ENCODE data around the gene MAMDC2. TPM values are rescaled to one million over a fixed set of nuclear protein-coding genes. Genes with fewer than 3 reads are reported as not detected.

MAMDC2 gene
- total RNA-seq, 1 experiment from 2014 or later, result 4.6 TPM

GRCh38 chr9:70055406-70056210 lies 12.0 kb downstream of the MAMDC2 start:
- DNase-seq, result no peak
- H3K79me1 ChIP-seq (ENCODE audit: insufficient read depth, low read depth, low read length, poor library complexity, severe bottlenecking), result no peaks in the 10 kb centered on the region
- H3K4ac ChIP-seq (ENCODE audit: low read depth, low read length), result no peak overlapping the region
- H3K56ac ChIP-seq (ENCODE audit: insufficient read length, low read depth, low read length), result no peak overlapping the region
- no peaks in the 10 kb centered on the region; the same call in 1 of the 2 replicates for H3K27me3 Mint-ChIP-seq (ENCODE audit: low read depth)
- no peak overlapping the region for H3K4me2 ChIP-seq (ENCODE audit: insufficient read depth, insufficient read length, low read length)
- H3K27ac ChIP-seq (ENCODE audit: insufficient read length, low read depth, low read length), result no peak overlapping the region
- no peak overlapping the region for H3K23ac ChIP-seq (ENCODE audit: insufficient read length, low read depth, low read length)
- WGBS (ENCODE audit: extremely low coverage, insufficient read length, low lambda C conversion rate), result no CpG with 5 or more reads among the region's 3 CpGs
- H3K27ac Mint-ChIP-seq, result no peak overlapping the region
- H2BK20ac ChIP-seq (ENCODE audit: low read depth, low read length, poor library complexity, severe bottlenecking), result no peak overlapping the region
- H2BK120ac ChIP-seq (ENCODE audit: low read depth, low read length, poor library complexity, severe bottlenecking), result no peak overlapping the region
- no peak overlapping the region for H2AK5ac ChIP-seq (ENCODE audit: insufficient read length, low read length)
- no peaks in the 10 kb centered on the region for H3K79me2 ChIP-seq (ENCODE audit: insufficient read depth, low read length)
- H3K14ac ChIP-seq (ENCODE audit: insufficient read depth, low read length), result no peak overlapping the region
- no peak overlapping the region for H3K18ac ChIP-seq (ENCODE audit: insufficient read length, low read depth, low read length)
- H3K23me2 ChIP-seq (ENCODE audit: insufficient read length, low read depth, low read length, poor library complexity, severe bottlenecking), result no peaks in the 10 kb centered on the region
- H3K36me3 Mint-ChIP-seq (ENCODE audit: insufficient read depth in 1 of 3, low read depth in 3 of 3), result peaks cover 2 to 9% (median 3%) of the 10 kb centered on the region in 3 experiments; a peak in 5 of 7 replicates
- H2BK12ac ChIP-seq (ENCODE audit: insufficient read length, low read depth, low read length), result no peak overlapping the region
- H3K4me3 Mint-ChIP-seq, result no peak overlapping the region
- H3K4me1 Mint-ChIP-seq, result peaks cover 4 to 10% of the 10 kb centered on the region in 2 experiments
- no peaks in the 10 kb centered on the region for H4K20me1 ChIP-seq (ENCODE audit: control insufficient read depth, insufficient read depth, insufficient read length)
- no peak overlapping the region for H4K8ac ChIP-seq (replicated peaks; ENCODE audit: insufficient read length, low read depth, low read length)
- peaks cover 5 to 6% of the 10 kb centered on the region in 2 experiments; a peak in 3 of 5 replicates for H3K9me3 Mint-ChIP-seq
- H4K5ac ChIP-seq (ENCODE audit: insufficient read length, low read depth, low read length), result no peak overlapping the region
- no peak overlapping the region for H2BK15ac ChIP-seq (ENCODE audit: low read depth, low read length)
- H3K27me3 ChIP-seq (ENCODE audit: insufficient read depth, low read length), result no peaks in the 10 kb centered on the region
- no peaks in the 10 kb centered on the region for H3K9me3 ChIP-seq (ENCODE audit: control insufficient read depth, low read depth, low read length)
- H3K9ac ChIP-seq (ENCODE audit: extremely low read depth, insufficient read length, low read length), result no peak overlapping the region
- no peak overlapping the region for H3T11ph ChIP-seq (ENCODE audit: low read length)
- no peak overlapping the region for H2AFZ ChIP-seq (ENCODE audit: low read length)
- TF ChIP-seq CTCF (conservative IDR thresholded peaks at IDR 0.05), result no peak
- H2BK5ac ChIP-seq (ENCODE audit: insufficient read length, low read length), result no peak overlapping the region
- H4K91ac ChIP-seq (ENCODE audit: insufficient read length, low read depth, low read length), result no peak overlapping the region
- H3K4me1 ChIP-seq (ENCODE audit: insufficient read depth, low read length), result no peaks in the 10 kb centered on the region
